Measurements from ENCODE around the gene PIK3CD.
"Not testable (repeated sequence)": the region's sequence is repeated elsewhere in the genome, so short reads cannot be mapped to it uniquely, and the experiment has no call there.

PIK3CD gene

GRCh38 chr1:9744106-9744799 is 92.7 kb downstream of the PIK3CD start:
- no peak for DNase-seq

GRCh38 chr1:9746211-9746610 is 94.7 kb downstream of the PIK3CD start:
- no peak for DNase-seq

- DNase-seq, result no peak
Observed at GRCh38 chr1:9746651-9747050, 95.1 kb downstream of the PIK3CD start.

GRCh38 chr1:9748391-9748790 is 96.9 kb downstream of the PIK3CD start:
- DNase-seq, result not testable (repeated sequence)

GRCh38 chr1:9749361-9749760 is 97.8 kb downstream of the PIK3CD start:
- no peak for DNase-seq

GRCh38 chr1:9751971-9752370 is 100.4 kb downstream of the PIK3CD start:
- no peak for DNase-seq

- no peak for DNase-seq
Observed at GRCh38 chr1:9753121-9753531, 101.6 kb downstream of the PIK3CD start.

- no peak for DNase-seq
Observed at GRCh38 chr1:9755441-9755995, 104.0 kb downstream of the PIK3CD start.

GRCh38 chr1:9758559-9759121 is 107.1 kb downstream of the PIK3CD start:
- no peak for DNase-seq

- DNase-seq, result no peak
Observed at GRCh38 chr1:9759939-9760338, 108.4 kb downstream of the PIK3CD start.

GRCh38 chr1:9760824-9761223 is 109.3 kb downstream of the PIK3CD start:
- DNase-seq, result no peak

GRCh38 chr1:9761855-9762254 is 110.3 kb downstream of the PIK3CD start:
- DNase-seq, result no peak

- not testable (repeated sequence) for DNase-seq
Observed at GRCh38 chr1:9762446-9762845, 110.9 kb downstream of the PIK3CD start.

- DNase-seq, result no peak
Observed at GRCh38 chr1:9763914-9764313, 112.4 kb downstream of the PIK3CD start.

- no peak for DNase-seq
Observed at GRCh38 chr1:9764550-9764949, 113.0 kb downstream of the PIK3CD start.

GRCh38 chr1:9766759-9767442 is 115.4 kb downstream of the PIK3CD start:
- no peak for DNase-seq

GRCh38 chr1:9767964-9768668 is 116.6 kb downstream of the PIK3CD start:
- DNase-seq, result no peak

- DNase-seq, result no peak
Observed at GRCh38 chr1:9768983-9769382, 117.5 kb downstream of the PIK3CD start.

- DNase-seq, result no peak
Observed at GRCh38 chr1:9770298-9770697, 118.8 kb downstream of the PIK3CD start.

- no peak for DNase-seq
Observed at GRCh38 chr1:9774712-9775679, 123.5 kb downstream of the PIK3CD start.

- no peak for DNase-seq
Observed at GRCh38 chr1:9776685-9777084, 125.2 kb downstream of the PIK3CD start.
